Muscle layer of colon (tissue), 2 donors: Measurements from ENCODE around the gene ENTREP3.
"Not testable (repeated sequence)": the region's sequence is repeated elsewhere in the genome, so short reads cannot be mapped to it uniquely, and the experiment has no call there.

Experiments
- H3K27ac ChIP-seq: one replicate; pipeline ENCODE4 v1.7.0; 2013; ENCODE audit warnings: low read depth, mild to moderate bottlenecking, low read length, moderate library complexity
- H3K27me3 ChIP-seq, 2 donors: one replicate each; pipeline ENCODE4 v1.7.0; 2013; ENCODE audit warnings: low read length in 2 of 2, mild to moderate bottlenecking in 2 of 2; ENCODE audit not compliant: insufficient read depth in 2 of 2, control insufficient read depth in 1 of 2
- H3K36me3 ChIP-seq: one replicate; pipeline ENCODE4 v1.7.0; 2013; ENCODE audit warnings: mild to moderate bottlenecking, low read length; ENCODE audit not compliant: insufficient read depth
- H3K4me1 ChIP-seq: one replicate; pipeline ENCODE4 v1.7.0; 2013; ENCODE audit warnings: mild to moderate bottlenecking, low read length; ENCODE audit not compliant: insufficient read depth
- H3K4me3 ChIP-seq, 2 donors: one replicate each; pipeline ENCODE4 v1.7.0; 2013; ENCODE audit warnings: low read length in 2 of 2, low read depth in 1 of 2, mild to moderate bottlenecking in 1 of 2, moderate library complexity in 1 of 2
- H3K9ac ChIP-seq: one replicate; pipeline ENCODE4 v1.7.0; 2013; ENCODE audit warnings: low read length
- H3K9me3 ChIP-seq: one replicate; pipeline ENCODE4 v1.7.0; 2013; ENCODE audit warnings: mild to moderate bottlenecking, low read length
- donor health status: abdominal sarcoma.
- donor health status: Adenocarcinoma of cecum.

Gene ENTREP3

DNA sequence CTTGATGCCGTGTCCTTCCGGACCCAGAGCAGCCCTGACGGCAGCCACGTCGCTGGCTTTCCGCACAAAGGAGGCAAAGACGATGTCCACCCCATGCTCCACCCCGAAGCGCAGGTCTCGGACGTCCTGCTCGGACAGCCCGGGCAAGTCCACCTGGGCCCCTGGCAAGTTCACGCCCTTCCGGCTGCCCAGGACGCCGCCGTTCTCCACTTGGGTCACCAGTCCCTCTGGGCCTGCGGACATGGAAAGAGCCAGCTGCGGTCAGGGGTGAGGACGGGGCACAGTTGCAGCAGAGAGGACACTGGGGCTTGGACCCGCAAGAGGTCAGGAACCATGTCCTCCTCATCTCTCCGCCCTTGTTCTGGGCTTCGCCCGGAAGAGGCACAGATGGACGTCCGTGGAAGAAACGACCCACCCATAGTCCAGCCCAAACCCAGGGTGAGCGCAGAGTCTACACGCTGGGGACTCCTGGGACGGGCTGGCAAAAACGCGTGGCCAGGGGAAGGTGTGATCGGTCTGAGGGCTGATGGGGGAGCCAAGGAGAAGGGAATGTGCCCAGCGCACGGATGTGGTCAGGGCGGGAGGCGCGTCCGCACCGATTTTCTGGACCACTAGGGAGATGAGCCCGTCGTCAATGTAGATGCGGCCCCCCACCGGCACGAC lies 39.4 kb upstream of the ENTREP3 start:
- Histone ChIP-seq H3K27ac (no peak overlapping the region), H3K36me3 (no peaks in the 10 kb centered on the region), H3K9ac (no peak overlapping the region), H3K4me3 (no peak overlapping the region), H3K27me3 (peaks cover 11 to 32% of the 10 kb centered on the region in 2 donors), H3K9me3 (no peaks in the 10 kb centered on the region), H3K4me1 (no peaks in the 10 kb centered on the region)

DNA sequence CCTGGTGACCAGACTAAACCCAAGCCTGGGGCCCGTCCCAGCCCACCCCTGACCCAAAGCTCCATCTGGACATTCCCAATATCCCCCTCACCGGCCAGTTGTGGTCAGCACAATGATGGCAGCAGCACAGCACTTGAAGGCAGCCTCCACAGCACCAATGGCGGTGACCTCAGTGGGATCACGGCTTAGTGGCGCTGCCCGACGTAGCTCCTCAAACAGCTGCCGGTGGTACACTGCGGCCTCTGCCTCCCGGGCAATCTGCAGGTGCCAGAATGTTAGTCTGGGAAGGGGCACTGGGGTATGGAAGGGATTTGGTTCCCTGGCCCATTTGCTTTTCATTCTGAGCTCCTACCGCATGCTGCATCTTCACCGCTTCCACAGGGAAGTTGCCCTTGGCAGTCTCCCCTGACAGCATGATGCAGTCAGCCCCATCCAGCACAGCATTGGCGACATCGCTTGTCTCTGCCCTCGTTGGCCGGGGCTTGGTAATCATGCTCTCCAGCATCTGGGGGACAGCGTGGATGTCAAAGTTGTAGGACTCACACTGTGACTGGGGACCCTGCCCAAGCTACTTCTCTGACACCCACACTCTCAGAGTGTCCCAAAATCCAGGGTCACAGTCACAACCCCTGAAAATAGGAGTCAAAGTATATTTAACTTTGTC lies 37.9 kb upstream of the ENTREP3 start:
- Histone ChIP-seq H3K27ac (no peak overlapping the region), H3K27me3 (peaks cover 11 to 32% of the 10 kb centered on the region in 2 donors), H3K4me3 (no peak overlapping the region), H3K4me1 (no peaks in the 10 kb centered on the region), H3K9me3 (no peaks in the 10 kb centered on the region), H3K36me3 (no peaks in the 10 kb centered on the region), H3K9ac (no peak overlapping the region)

DNA sequence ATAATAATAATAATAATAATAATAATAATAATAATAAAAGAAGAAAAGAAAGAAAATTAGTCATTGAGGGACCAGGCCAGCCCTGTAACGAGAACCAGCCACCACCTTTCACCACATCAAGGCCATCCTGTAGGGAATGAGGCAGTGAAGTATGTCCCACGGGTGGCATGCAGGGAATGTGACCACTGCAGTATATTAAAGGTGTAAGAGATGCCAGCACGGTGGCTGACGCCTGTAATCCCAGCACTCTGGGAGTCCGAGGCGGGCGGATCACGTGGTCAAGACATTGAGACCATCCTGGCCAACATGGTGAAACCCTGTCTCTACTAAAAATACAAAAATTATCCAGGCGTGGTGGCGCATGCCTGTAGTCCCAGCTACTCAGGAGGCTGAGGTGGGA lies 35.7 kb upstream of the ENTREP3 start:
- not testable (repeated sequence) for H3K9me3 ChIP-seq, H3K4me1 ChIP-seq, H3K36me3 ChIP-seq

DNA sequence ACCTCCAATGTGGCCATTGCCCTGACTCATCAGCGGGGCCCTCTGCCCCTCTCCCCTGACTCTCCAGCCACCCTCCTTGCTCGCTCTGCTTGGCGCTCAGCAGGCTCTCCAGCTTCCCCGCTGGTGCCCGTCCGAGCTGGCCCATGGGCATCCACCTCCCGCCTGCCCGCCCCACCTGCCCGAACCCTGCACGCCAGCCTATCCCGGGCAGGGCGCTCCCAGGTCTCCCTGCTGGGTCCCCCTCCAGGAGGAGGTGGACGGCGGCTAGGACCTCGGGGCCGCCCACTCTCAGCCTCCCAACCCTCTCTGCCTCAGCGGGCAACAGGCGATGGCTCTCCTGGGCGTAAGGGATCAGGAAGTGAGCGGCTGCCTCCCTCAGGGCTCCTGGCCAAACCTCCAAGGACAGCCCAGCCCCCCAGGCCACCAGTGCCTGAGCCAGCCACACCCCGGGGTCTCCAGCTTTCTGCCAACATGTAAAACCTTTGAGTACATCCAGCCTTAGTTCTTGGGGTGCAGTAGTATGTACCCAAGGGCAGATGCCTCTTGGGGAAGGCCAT lies 32.8 kb upstream of the ENTREP3 start:
- no peaks in the 10 kb centered on the region for H3K27me3 ChIP-seq
- H3K4me3 ChIP-seq, result no peak overlapping the region
- H3K27ac ChIP-seq, result no peak overlapping the region
- H3K9ac ChIP-seq, result no peak overlapping the region
- no peaks in the 10 kb centered on the region for H3K9me3 ChIP-seq
- H3K36me3 ChIP-seq, result no peaks in the 10 kb centered on the region
- no peaks in the 10 kb centered on the region for H3K4me1 ChIP-seq

More for the DNA sequence above, 35.7 kb upstream of the ENTREP3 start:
- not testable (repeated sequence) for H3K4me3 ChIP-seq, H3K9ac ChIP-seq, H3K27ac ChIP-seq
- peaks cover 9 to 20% of the 10 kb centered on the region in 2 donors for H3K27me3 ChIP-seq

DNA sequence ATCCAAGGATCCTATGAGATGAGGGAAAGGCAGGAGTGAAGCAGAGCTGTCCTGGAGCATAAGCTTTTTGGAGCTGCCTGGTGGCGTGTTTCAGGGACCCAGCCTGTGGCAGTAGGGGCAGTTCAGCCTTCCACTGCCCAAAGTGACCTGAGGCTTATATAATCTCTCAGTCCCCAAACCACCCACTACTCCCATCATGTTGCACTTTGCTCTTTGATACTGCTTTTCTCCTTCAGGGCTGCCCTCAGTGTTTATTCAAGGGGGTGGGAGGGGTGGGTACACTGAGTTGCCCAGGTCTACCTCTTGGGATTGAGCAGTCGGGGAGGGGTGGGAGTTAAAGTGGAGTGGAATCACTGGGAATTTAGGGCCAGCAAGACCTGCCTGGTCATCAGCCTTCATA lies 31.3 kb upstream of the ENTREP3 start:
- no peak overlapping the region for H3K4me3 ChIP-seq
- H3K9me3 ChIP-seq, result no peaks in the 10 kb centered on the region
- no peak overlapping the region for H3K9ac ChIP-seq
- no peaks in the 10 kb centered on the region for H3K4me1 ChIP-seq
- H3K36me3 ChIP-seq, result no peaks in the 10 kb centered on the region
- H3K27me3 ChIP-seq, result no peaks in the 10 kb centered on the region
- H3K27ac ChIP-seq, result no peak overlapping the region

DNA sequence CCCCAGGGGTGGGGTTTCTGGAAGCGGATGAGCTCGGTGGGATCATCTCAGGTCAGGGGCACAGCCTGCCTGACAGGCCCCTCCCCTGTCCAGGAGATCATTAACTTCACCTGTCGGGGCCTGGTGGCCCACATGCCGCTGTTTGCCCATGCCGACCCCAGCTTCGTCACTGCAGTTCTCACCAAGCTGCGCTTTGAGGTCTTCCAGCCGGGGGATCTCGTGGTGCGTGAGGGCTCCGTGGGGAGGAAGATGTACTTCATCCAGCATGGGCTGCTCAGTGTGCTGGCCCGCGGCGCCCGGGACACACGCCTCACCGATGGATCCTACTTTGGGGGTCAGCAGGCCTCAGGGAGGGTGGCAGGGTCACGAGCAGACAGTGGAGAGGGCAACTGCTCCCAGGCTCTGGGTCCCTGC lies 30.4 kb upstream of the ENTREP3 start:
- no peaks in the 10 kb centered on the region for H3K36me3 ChIP-seq
- H3K4me3 ChIP-seq, result no peak overlapping the region
- no peak overlapping the region for H3K27ac ChIP-seq
- H3K9ac ChIP-seq, result no peak overlapping the region
- no peaks in the 10 kb centered on the region for H3K9me3 ChIP-seq
- H3K27me3 ChIP-seq, result no peaks in the 10 kb centered on the region
- H3K4me1 ChIP-seq, result no peaks in the 10 kb centered on the region

DNA sequence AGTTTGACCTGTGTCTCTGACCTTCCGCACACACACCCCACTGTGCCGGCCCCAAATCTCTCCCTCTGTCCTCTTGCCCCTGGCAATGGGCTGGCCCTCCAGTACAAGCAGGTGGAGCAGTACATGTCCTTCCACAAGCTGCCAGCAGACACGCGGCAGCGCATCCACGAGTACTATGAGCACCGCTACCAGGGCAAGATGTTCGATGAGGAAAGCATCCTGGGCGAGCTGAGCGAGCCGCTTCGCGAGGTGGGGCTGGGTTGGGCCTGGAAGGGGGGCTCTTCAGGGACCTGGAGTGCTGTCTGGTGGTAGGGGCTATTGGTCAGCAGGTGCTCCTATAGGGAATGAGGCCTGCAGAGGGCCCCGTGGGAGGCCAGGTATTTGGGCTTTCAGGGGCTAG lies 29.8 kb upstream of the ENTREP3 start:
- Histone ChIP-seq H3K4me3 (no peak overlapping the region), H3K27ac (no peak overlapping the region), H3K9me3 (no peaks in the 10 kb centered on the region), H3K27me3 (no peaks in the 10 kb centered on the region), H3K4me1 (no peaks in the 10 kb centered on the region), H3K9ac (no peak overlapping the region), H3K36me3 (no peaks in the 10 kb centered on the region)

DNA sequence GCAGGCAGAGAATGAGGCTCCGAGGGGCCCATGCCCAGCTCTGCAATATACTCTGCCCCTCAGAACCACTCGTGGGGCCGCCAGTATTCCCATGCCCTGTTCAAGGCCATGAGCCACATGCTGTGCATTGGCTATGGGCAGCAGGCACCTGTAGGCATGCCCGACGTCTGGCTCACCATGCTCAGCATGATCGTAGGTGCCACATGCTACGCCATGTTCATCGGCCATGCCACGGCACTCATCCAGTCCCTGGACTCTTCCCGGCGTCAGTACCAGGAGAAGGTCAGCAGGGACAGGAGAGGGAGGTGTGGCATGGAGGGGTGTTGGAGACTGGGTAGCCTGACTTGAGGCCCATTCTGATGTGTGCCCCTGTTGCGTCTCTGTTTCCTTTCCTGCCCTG lies 29.2 kb upstream of the ENTREP3 start:
- no peaks in the 10 kb centered on the region for H3K9me3 ChIP-seq
- H3K36me3 ChIP-seq, result no peaks in the 10 kb centered on the region
- no peak overlapping the region for H3K4me3 ChIP-seq
- no peaks in the 10 kb centered on the region for H3K27me3 ChIP-seq
- H3K4me1 ChIP-seq, result no peaks in the 10 kb centered on the region
- H3K27ac ChIP-seq, result no peak overlapping the region
- no peak overlapping the region for H3K9ac ChIP-seq

DNA sequence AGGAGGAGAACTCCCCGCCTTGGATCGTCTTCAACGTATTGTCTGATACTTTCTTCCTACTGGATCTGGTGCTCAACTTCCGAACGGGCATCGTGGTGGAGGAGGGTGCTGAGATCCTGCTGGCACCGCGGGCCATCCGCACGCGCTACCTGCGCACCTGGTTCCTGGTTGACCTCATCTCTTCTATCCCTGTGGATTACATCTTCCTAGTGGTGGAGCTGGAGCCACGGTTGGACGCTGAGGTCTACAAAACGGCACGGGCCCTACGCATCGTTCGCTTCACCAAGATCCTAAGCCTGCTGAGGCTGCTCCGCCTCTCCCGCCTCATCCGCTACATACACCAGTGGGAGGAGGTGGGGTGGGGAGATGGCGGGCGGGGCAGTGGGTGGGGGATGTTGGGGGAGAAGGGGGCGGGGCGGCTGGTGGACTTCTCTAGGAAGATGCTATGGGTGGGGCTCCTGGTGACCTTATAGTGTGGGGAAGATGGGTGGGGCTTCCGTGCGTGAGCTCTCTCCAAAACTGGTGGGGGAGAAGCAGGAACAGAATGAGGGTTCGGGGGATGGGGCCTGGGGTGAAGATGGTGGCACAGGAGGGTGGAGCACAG lies 27.3 kb upstream of the ENTREP3 start:
- Histone ChIP-seq H3K9me3 (no peaks in the 10 kb centered on the region), H3K36me3 (no peaks in the 10 kb centered on the region), H3K4me3 (no peak overlapping the region), H3K4me1 (peaks cover 8% of the 10 kb centered on the region), H3K27ac (no peak overlapping the region), H3K9ac (no peak overlapping the region), H3K27me3 (no peaks in the 10 kb centered on the region)

DNA sequence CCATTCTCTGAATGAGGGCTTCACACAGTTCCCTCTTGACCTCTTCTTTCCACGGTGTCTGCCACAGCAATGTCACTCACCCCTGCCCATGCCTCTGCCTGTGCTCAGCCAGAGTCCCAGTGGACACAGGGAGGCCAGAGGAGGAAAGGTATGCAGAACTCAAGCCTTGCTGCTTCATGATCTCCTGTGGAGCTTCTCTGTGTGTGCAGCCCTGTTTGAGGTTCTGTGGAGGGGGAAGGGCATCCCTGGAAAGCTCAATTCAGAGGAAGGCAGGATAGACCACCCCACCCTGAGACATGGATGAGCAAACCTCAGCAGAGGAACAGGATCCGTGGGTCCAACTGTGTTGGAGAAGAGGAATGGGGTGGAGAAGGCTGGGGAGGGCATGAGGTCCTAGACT lies 24.0 kb upstream of the ENTREP3 start:
- Histone ChIP-seq H3K4me1 (peaks cover 13% of the 10 kb centered on the region), H3K36me3 (no peaks in the 10 kb centered on the region), H3K4me3 (no peak overlapping the region), H3K27ac (no peak overlapping the region), H3K9ac (no peak overlapping the region), H3K9me3 (no peaks in the 10 kb centered on the region), H3K27me3 (no peaks in the 10 kb centered on the region)

DNA sequence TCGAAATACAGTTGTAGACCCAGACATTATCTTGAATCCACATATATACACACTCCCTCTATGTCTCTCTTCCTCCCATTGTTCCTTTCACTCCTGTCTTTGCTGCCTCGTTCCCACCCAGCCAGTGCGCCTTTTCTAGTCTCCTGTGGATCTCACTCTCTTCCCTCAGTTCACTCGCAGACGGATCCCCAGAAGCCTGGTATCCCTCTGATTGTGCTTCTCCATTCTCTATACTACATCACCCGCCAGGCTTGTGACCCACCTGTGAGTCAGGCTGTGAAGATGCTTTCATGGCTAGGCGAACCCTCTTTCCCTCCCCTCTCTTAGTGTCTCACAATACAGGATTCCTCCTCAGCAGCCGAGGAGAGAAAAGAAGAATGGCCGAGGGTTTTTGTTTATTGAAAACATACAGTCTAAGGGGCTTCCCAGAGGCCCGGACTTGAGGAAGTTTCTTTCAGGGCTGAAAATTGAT lies 23.4 kb upstream of the ENTREP3 start:
- Histone ChIP-seq H3K27me3 (no peaks in the 10 kb centered on the region), H3K9me3 (no peaks in the 10 kb centered on the region), H3K9ac (no peak overlapping the region), H3K4me3 (no peak overlapping the region), H3K36me3 (no peaks in the 10 kb centered on the region), H3K4me1 (peaks cover 13% of the 10 kb centered on the region), H3K27ac (no peak overlapping the region)
